A673 (cell line): ENCODE data around the gene SKP1.

Source experiments
- CTCF ChIP-seq: fragments of 300-800, 200-600 bp; sonication (generic); conservative IDR thresholded peaks from 2 replicates; pipeline ENCODE4 v1.5.1; 2017; ENCODE audit warnings: low read depth, mild to moderate bottlenecking, antibody characterized with exemption, low read length, moderate library complexity, mixed read lengths
- EZH2 ChIP-seq: fragments of 200-600 bp; sonication (generic); IDR thresholded peaks from 2 replicates; pipeline ENCODE4 v1.6.1; 2017; ENCODE audit warnings: borderline replicate concordance, low read depth, mild to moderate bottlenecking, mixed read lengths, antibody characterized with exemption, low read length; ENCODE audit not compliant: poor library complexity, severe bottlenecking

DNA sequence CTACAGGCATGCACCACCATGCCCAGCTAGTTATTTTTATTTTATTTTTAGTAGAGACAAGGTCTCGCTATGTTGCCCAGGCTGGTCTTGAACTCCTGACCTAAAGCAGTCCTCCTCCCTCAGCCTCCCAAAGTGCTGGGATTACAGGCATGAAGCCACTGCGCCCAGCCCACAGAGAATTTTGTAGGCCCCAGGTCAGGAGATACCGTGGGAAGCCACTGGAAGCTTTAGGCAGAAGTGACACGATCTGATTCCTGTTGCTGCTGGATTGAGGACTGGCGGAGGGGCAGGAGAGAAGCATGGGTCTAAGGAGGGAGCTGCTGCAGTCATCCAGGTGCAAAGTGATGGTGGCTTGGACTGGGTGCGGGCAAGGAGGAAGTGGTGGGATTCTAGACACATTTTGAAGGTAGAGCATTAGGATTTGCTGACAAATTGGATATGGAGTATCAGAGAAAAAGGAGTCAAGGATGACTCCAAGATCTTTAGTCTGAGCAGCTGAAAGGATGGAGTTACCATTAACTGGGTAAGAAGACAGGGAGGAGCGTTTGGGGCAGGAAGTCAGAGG is 41.6 kb downstream of the SKP1 start:
- no peak for TF ChIP-seq CTCF
- no peak for TF ChIP-seq EZH2
